ENCODE measurements around the gene KANSL1. TPM values are rescaled to one million over a fixed set of nuclear protein-coding genes. Genes with fewer than 3 reads are reported as not detected.

Gene KANSL1
- total and polyA plus RNA-seq, 2 donors (not counting 1 experiment from before 2014, with no cell fraction given) = 8.4 to 78.6 TPM

DNA sequence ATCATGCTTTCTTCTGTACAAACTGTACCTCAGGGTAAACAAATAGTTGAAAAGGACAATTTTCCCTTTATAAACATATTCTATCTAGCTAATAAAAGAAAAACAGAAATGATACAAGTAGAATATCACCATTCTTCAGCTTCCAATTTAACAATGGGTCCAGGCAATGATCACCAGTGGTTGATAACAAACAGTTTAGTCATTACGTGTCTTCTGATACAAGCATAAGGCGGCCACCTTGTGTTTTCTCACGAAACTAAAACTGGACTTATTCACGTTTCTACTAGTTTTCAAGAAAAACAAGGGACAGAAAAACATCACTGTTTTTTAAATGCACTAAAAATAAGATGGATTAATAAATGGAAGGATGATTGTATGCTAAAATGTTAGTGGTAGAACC is 135.9 kb downstream of the KANSL1 start:
- Histone ChIP-seq H3K9me3 (ENCODE audit: control insufficient read depth, insufficient read depth, low read depth, low read length) (no peaks in the 10 kb centered on the region), H3K4me3 (replicated peaks in 1 of 4; ENCODE audit: control extremely low read depth in 1 of 4, insufficient read depth in 1 of 4, low read depth in 3 of 4, low read length in 4 of 4) (no peak overlapping the region), H3K27ac (ENCODE audit: insufficient read depth, low read length) (no peak overlapping the region), H3K27me3 (ENCODE audit: control insufficient read depth, insufficient read depth, low read length) (no peaks in the 10 kb centered on the region), H3K4me1 (ENCODE audit: control insufficient read depth, extremely low read depth, insufficient read depth, low read length) (peaks cover 2% of the 10 kb centered on the region), H3K79me2 (ENCODE audit: control insufficient read depth, insufficient read depth, low read length) (peaks cover 5% of the 10 kb centered on the region), H3K4me2 (ENCODE audit: extremely low read depth, insufficient read depth, low read length) (no peak overlapping the region), H3K36me3 (ENCODE audit: control insufficient read depth, insufficient read depth, low read length) (no peaks in the 10 kb centered on the region), H4K20me1 (ENCODE audit: control insufficient read depth, extremely low read depth, insufficient read depth, low read length) (no peaks in the 10 kb centered on the region), H2AFZ (ENCODE audit: low read length) (no peak overlapping the region), H3K9ac (ENCODE audit: insufficient read depth, low read length) (no peak overlapping the region)
- peak in 1 of 2 donors; percentile 64 for DNase-seq (ENCODE audit: low read depth in 2 of 2)
- TF ChIP-seq, protein P1, sequence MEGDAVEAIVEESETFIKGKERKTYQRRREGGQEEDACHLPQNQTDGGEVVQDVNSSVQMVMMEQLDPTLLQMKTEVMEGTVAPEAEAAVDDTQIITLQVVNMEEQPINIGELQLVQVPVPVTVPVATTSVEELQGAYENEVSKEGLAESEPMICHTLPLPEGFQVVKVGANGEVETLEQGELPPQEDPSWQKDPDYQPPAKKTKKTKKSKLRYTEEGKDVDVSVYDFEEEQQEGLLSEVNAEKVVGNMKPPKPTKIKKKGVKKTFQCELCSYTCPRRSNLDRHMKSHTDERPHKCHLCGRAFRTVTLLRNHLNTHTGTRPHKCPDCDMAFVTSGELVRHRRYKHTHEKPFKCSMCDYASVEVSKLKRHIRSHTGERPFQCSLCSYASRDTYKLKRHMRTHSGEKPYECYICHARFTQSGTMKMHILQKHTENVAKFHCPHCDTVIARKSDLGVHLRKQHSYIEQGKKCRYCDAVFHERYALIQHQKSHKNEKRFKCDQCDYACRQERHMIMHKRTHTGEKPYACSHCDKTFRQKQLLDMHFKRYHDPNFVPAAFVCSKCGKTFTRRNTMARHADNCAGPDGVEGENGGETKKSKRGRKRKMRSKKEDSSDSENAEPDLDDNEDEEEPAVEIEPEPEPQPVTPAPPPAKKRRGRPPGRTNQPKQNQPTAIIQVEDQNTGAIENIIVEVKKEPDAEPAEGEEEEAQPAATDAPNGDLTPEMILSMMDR (conservative IDR thresholded peaks at IDR 0.05 in 1 of 2, IDR thresholded peaks at IDR 0.05 in 1 of 2; ENCODE audit: low read depth in 1 of 2, low read length in 2 of 2) = no peak
- no peak for TF ChIP-seq EZH2 (IDR thresholded peaks at IDR 0.05; ENCODE audit: low read length, missing control alignments)

DNA sequence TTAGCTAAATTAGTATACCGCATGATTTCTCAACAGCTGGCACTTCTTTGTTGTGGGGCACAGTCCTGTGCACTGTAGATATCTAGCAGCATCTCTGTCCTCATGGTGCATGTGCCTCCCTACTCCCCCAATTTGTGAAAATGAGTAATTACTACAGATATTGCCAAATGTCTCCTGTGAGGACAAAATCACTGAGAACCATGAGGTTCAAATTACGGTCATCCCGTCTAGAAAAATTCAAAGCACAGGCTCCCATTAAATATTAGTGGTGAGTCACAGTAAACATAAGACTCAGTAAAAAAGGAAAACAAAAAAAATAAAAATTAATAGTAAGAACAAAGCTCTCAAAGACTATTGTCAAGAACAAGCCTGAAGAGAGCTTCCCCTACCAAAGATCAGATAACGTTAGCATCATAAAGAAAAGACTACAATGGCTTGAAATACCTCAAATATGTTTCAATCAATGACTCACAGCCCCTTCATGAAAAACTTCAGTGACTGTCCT is 136.4 kb downstream of the KANSL1 start:
- TF ChIP-seq, protein P1 (conservative IDR thresholded peaks at IDR 0.05 in 1 of 2, IDR thresholded peaks at IDR 0.05 in 1 of 2; ENCODE audit: low read depth in 1 of 2, low read length in 2 of 2) = no peak
- no peak for TF ChIP-seq EZH2 (IDR thresholded peaks at IDR 0.05; ENCODE audit: low read length, missing control alignments)
- Histone ChIP-seq H3K4me2 (ENCODE audit: extremely low read depth, insufficient read depth, low read length) (no peak overlapping the region), H4K20me1 (ENCODE audit: control insufficient read depth, extremely low read depth, insufficient read depth, low read length) (no peaks in the 10 kb centered on the region), H3K9me3 (ENCODE audit: control insufficient read depth, insufficient read depth, low read depth, low read length) (no peaks in the 10 kb centered on the region), H3K36me3 (ENCODE audit: control insufficient read depth, insufficient read depth, low read length) (no peaks in the 10 kb centered on the region), H3K27me3 (ENCODE audit: control insufficient read depth, insufficient read depth, low read length) (no peaks in the 10 kb centered on the region), H3K9ac (ENCODE audit: insufficient read depth, low read length) (no peak overlapping the region), H3K4me3 (replicated peaks in 1 of 4; ENCODE audit: control extremely low read depth in 1 of 4, insufficient read depth in 1 of 4, low read depth in 3 of 4, low read length in 4 of 4) (no peak overlapping the region), H3K79me2 (ENCODE audit: control insufficient read depth, insufficient read depth, low read length) (peaks cover 5% of the 10 kb centered on the region), H2AFZ (ENCODE audit: low read length) (no peak overlapping the region), H3K27ac (ENCODE audit: insufficient read depth, low read length) (no peak overlapping the region), H3K4me1 (ENCODE audit: control insufficient read depth, extremely low read depth, insufficient read depth, low read length) (peaks cover 2% of the 10 kb centered on the region)
- peak; percentile 75 to 77 for DNase-seq (ENCODE audit: low read depth in 2 of 2)

DNA sequence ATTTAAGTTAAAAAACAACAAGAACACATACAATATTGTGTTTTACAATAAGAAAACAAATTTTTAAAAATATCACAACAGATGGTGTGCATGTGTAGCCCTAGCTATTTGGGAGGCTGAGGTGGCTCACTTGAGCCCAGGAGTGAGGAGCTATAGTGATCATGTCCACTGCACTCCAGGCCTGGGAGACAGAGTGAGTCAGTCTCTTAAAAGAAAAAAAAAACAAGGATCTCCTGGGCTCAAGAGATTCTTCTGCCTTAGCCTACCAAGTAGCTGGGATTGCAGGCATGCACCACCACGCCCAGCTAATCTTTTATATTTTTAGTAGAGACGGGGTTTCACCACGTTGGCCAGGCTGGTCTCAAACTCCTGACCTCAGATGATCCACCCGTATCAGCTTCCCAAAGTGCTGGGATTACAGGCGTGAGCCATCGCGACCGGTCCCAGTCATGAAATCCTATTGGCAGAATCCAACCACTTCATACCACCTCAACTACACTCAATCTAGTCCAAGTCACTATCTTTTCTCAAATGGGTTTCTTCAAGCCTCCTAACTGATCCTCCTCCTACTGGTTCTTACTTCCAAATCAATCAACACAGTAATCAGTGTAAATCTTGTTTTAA is 139.2 kb downstream of the KANSL1 start:
- peaks cover 5% of the 10 kb centered on the region for H3K79me2 ChIP-seq (ENCODE audit: control insufficient read depth, insufficient read depth, low read length)
- H4K20me1 ChIP-seq (ENCODE audit: control insufficient read depth, extremely low read depth, insufficient read depth, low read length) = no peaks in the 10 kb centered on the region

More for the DNA sequence above, 139.2 kb downstream of the KANSL1 start:
- H3K4me3 ChIP-seq (replicated peaks in 1 of 4; ENCODE audit: control extremely low read depth in 1 of 4, insufficient read depth in 1 of 4, low read depth in 3 of 4, low read length in 4 of 4) = no peak overlapping the region
- H3K27ac ChIP-seq (ENCODE audit: insufficient read depth, low read length) = no peak overlapping the region
- no peak overlapping the region for H3K9ac ChIP-seq (ENCODE audit: insufficient read depth, low read length)
- H3K4me1 ChIP-seq (ENCODE audit: control insufficient read depth, extremely low read depth, insufficient read depth, low read length) = peaks cover 2% of the 10 kb centered on the region
- TF ChIP-seq, protein P1 (conservative IDR thresholded peaks at IDR 0.05 in 1 of 2, IDR thresholded peaks at IDR 0.05 in 1 of 2; ENCODE audit: low read depth in 1 of 2, low read length in 2 of 2) = no peak
- no peak for TF ChIP-seq EZH2 (IDR thresholded peaks at IDR 0.05; ENCODE audit: low read length, missing control alignments)
- H3K9me3 ChIP-seq (ENCODE audit: control insufficient read depth, insufficient read depth, low read depth, low read length) = no peaks in the 10 kb centered on the region
- H3K27me3 ChIP-seq (ENCODE audit: control insufficient read depth, insufficient read depth, low read length) = no peaks in the 10 kb centered on the region
- H3K4me2 ChIP-seq (ENCODE audit: extremely low read depth, insufficient read depth, low read length) = no peak overlapping the region
- peak in 1 of 2 donors; percentile 67 for DNase-seq (ENCODE audit: low read depth in 2 of 2)
- peaks cover 4% of the 10 kb centered on the region for H3K36me3 ChIP-seq (ENCODE audit: control insufficient read depth, insufficient read depth, low read length)
- no peak overlapping the region for H2AFZ ChIP-seq (ENCODE audit: low read length)

Measured in fibroblast of lung (primary cell).